NCI-H82 treated with DMSO at 0.1 percent for 48 hours (cell line): ENCODE measurements around the gene DPEP3.
"Not testable (repeated sequence)": the region's sequence is repeated elsewhere in the genome, so short reads cannot be mapped to it uniquely, and the experiment has no call there.

Experiments used
- DNase-seq: peaks from one replicate; lab custom pipeline; 2025; ENCODE audit not compliant: unreplicated experiment; lab: John Stamatoyannopoulos, UW

The DPEP3 gene

GRCh38 chr16:67979955-67980678 is at the start of gene DPEP3:
DPEP3 (minus strand) TSS chr16:67980499; CDS start chr16:67980380, 119 bp downstream.
- no peak for DNase-seq

GRCh38 chr16:68028996-68029395 is 48.7 kb upstream of the DPEP3 start:
- no peak for DNase-seq

GRCh38 chr16:68022728-68023537 is 42.6 kb upstream of the DPEP3 start, which contains the start of the genes DDX28 and DUS2:
DDX28 (minus strand) TSS chr16:68023232; CDS start chr16:68023202, 30 bp downstream.
DUS2 (plus strand) TSS chr16:68023284; CDS start chr16:68038024, 14,740 bp downstream.
- peak; percentile 19 for DNase-seq

GRCh38 chr16:68022278-68022727 is 42.0 kb upstream of the DPEP3 start:
- DNase-seq: no peak

GRCh38 chr16:68021490-68021889 is 41.2 kb upstream of the DPEP3 start:
- no peak for DNase-seq

GRCh38 chr16:68019167-68019680 is 38.9 kb upstream of the DPEP3 start:
- DNase-seq: no peak

GRCh38 chr16:68015681-68016080 is 35.4 kb upstream of the DPEP3 start, which contains the start of gene DPEP2NB:
DPEP2NB (minus strand) TSS chr16:68015911; CDS start chr16:68015770, 141 bp downstream.
- DNase-seq: no peak

- DNase-seq: no peak
Measured at GRCh38 chr16:68013440-68013839, 33.1 kb upstream of the DPEP3 start.

- DNase-seq: not testable (repeated sequence)
Measured at GRCh38 chr16:68009872-68010271, 29.6 kb upstream of the DPEP3 start.

GRCh38 chr16:68009157-68009735 is 28.9 kb upstream of the DPEP3 start:
- no peak for DNase-seq

GRCh38 chr16:68005786-68006286 is 25.5 kb upstream of the DPEP3 start:
- DNase-seq: no peak

- no peak for DNase-seq
Measured at GRCh38 chr16:68005211-68005610, 24.9 kb upstream of the DPEP3 start.

- DNase-seq: no peak
Measured at GRCh38 chr16:68003031-68003430, 22.7 kb upstream of the DPEP3 start.

GRCh38 chr16:68000450-68000849 is 20.2 kb upstream of the DPEP3 start:
- DNase-seq: no peak

- no peak for DNase-seq
Measured at GRCh38 chr16:67999985-68000384, 19.7 kb upstream of the DPEP3 start.

GRCh38 chr16:67998779-67999688 is 18.7 kb upstream of the DPEP3 start, which contains the start of gene DPEP2:
DPEP2 (minus strand) TSS chr16:67999484; CDS start chr16:67993212, 6,272 bp downstream.
- not testable (repeated sequence) for DNase-seq

- DNase-seq: not testable (repeated sequence)
Measured at GRCh38 chr16:67998231-67998778, 18.0 kb upstream of the DPEP3 start.

- no peak for DNase-seq
Measured at GRCh38 chr16:67996666-67997065, 16.4 kb upstream of the DPEP3 start.

- DNase-seq: no peak
Measured at GRCh38 chr16:67995423-67995822, 15.1 kb upstream of the DPEP3 start.

GRCh38 chr16:67994040-67994408 is 13.7 kb upstream of the DPEP3 start:
- not testable (repeated sequence) for DNase-seq
